Activated CD4-positive, alpha-beta T cell treated with anti-CD3 and anti-CD28 coated beads, Interleukin-2, amount 10 ng/mL, durations not matched to agents 24 days and 14 days (primary cell): ENCODE results near the gene GFRA1. TPM values are rescaled to one million over a fixed set of nuclear protein-coding genes. Genes with fewer than 3 reads are reported as not detected.

ENCODE experiments used
- DNase-seq: peaks from one replicate; pipeline ENCODE4 v3.0.0; 2022
- H3K27ac Mint-ChIP-seq: one replicate; pipeline ENCODE4 v1.8.0; 2022; ENCODE audit warnings: mild to moderate bottlenecking, mixed read lengths
- H3K27me3 Mint-ChIP-seq: one replicate; pipeline ENCODE4 v1.8.0; 2022; ENCODE audit warnings: mixed read lengths
- H3K36me3 Mint-ChIP-seq: one replicate; pipeline ENCODE4 v1.8.0; 2022; ENCODE audit warnings: low read depth, mild to moderate bottlenecking, mixed read lengths
- H3K4me1 Mint-ChIP-seq: one replicate; pipeline ENCODE4 v1.8.0; 2021; ENCODE audit warnings: mixed read lengths
- H3K4me3 Mint-ChIP-seq: one replicate; pipeline ENCODE4 v1.8.0; 2022; ENCODE audit warnings: mild to moderate bottlenecking, moderate library complexity, mixed read lengths
- H3K9me3 Mint-ChIP-seq: one replicate; pipeline ENCODE4 v1.8.0; 2021; ENCODE audit warnings: mixed read lengths
- intact Hi-C: fragments of 100-400 bp; cut with micrococcal nuclease; formaldehyde crosslinking; loops from one replicate; pipeline ENCODE4 v1.15.1; 2023
- total RNA-seq: library from RNA; stranded (reverse); gene quantifications from 2 replicates; pipeline ENCODE4 v1.2.3, GENCODE V29; 2022

Gene GFRA1
- total RNA-seq, 1 donor from 2014 or later: not detected

GRCh38 chr10:116210588-116211346 is 62.2 kb downstream of the GFRA1 start:
- intact Hi-C loops: no loop called here
- no peaks in the 10 kb centered on the region for H3K9me3 Mint-ChIP-seq
- no peak overlapping the region for H3K27ac Mint-ChIP-seq
- DNase-seq: no peak
- H3K4me1 Mint-ChIP-seq: no peaks in the 10 kb centered on the region
- no peak overlapping the region for H3K4me3 Mint-ChIP-seq
- H3K27me3 Mint-ChIP-seq: no peaks in the 10 kb centered on the region
- H3K36me3 Mint-ChIP-seq: no peaks in the 10 kb centered on the region

GRCh38 chr10:116209781-116210180 is 63.2 kb downstream of the GFRA1 start:
- Mint-ChIP-seq H3K9me3 (no peaks in the 10 kb centered on the region), H3K36me3 (no peaks in the 10 kb centered on the region), H3K4me1 (no peaks in the 10 kb centered on the region), H3K4me3 (no peak overlapping the region), H3K27ac (no peak overlapping the region), H3K27me3 (no peaks in the 10 kb centered on the region)
- intact Hi-C loops: no loop called here
- no peak for DNase-seq

GRCh38 chr10:116208956-116209567 is 63.9 kb downstream of the GFRA1 start:
- no peak overlapping the region for H3K27ac Mint-ChIP-seq
- H3K9me3 Mint-ChIP-seq: no peaks in the 10 kb centered on the region
- intact Hi-C loops: no loop called here
- no peaks in the 10 kb centered on the region for H3K4me1 Mint-ChIP-seq
- no peak for DNase-seq
- H3K4me3 Mint-ChIP-seq: no peak overlapping the region
- no peaks in the 10 kb centered on the region for H3K27me3 Mint-ChIP-seq
- H3K36me3 Mint-ChIP-seq: no peaks in the 10 kb centered on the region

GRCh38 chr10:116207690-116208089 is 65.3 kb downstream of the GFRA1 start:
- Mint-ChIP-seq H3K27me3 (no peaks in the 10 kb centered on the region), H3K36me3 (no peaks in the 10 kb centered on the region), H3K4me1 (no peaks in the 10 kb centered on the region), H3K4me3 (no peak overlapping the region), H3K9me3 (no peaks in the 10 kb centered on the region), H3K27ac (no peak overlapping the region)
- intact Hi-C loops: no loop called here
- DNase-seq: no peak

GRCh38 chr10:116203661-116204060 is 69.3 kb downstream of the GFRA1 start:
- no peak for DNase-seq
- Mint-ChIP-seq H3K27ac (no peak overlapping the region), H3K9me3 (no peaks in the 10 kb centered on the region), H3K36me3 (no peaks in the 10 kb centered on the region), H3K27me3 (no peaks in the 10 kb centered on the region), H3K4me3 (no peak overlapping the region), H3K4me1 (no peaks in the 10 kb centered on the region)
- intact Hi-C loops: no loop called here

- H3K27me3 Mint-ChIP-seq: no peaks in the 10 kb centered on the region
- no peaks in the 10 kb centered on the region for H3K9me3 Mint-ChIP-seq
- H3K4me3 Mint-ChIP-seq: no peak overlapping the region
- H3K27ac Mint-ChIP-seq: no peak overlapping the region
- no peak for DNase-seq
- H3K4me1 Mint-ChIP-seq: no peaks in the 10 kb centered on the region
- intact Hi-C loops: no loop called here
- no peaks in the 10 kb centered on the region for H3K36me3 Mint-ChIP-seq
Measured at GRCh38 chr10:116201670-116202430, 71.2 kb downstream of the GFRA1 start.

- Mint-ChIP-seq H3K27ac (no peak overlapping the region), H3K36me3 (no peaks in the 10 kb centered on the region), H3K4me3 (no peak overlapping the region), H3K4me1 (no peaks in the 10 kb centered on the region), H3K27me3 (no peaks in the 10 kb centered on the region), H3K9me3 (no peaks in the 10 kb centered on the region)
- intact Hi-C loops: no loop called here
- DNase-seq: no peak
Measured at GRCh38 chr10:116201011-116201410, 72.0 kb downstream of the GFRA1 start.

- Mint-ChIP-seq H3K4me3 (no peak overlapping the region), H3K27ac (no peak overlapping the region), H3K9me3 (no peaks in the 10 kb centered on the region), H3K27me3 (no peaks in the 10 kb centered on the region), H3K36me3 (no peaks in the 10 kb centered on the region), H3K4me1 (no peaks in the 10 kb centered on the region)
- DNase-seq: no peak
- intact Hi-C loops: no loop called here
Measured at GRCh38 chr10:116198676-116199035, 74.3 kb downstream of the GFRA1 start.

- Mint-ChIP-seq H3K27me3 (no peaks in the 10 kb centered on the region), H3K9me3 (no peaks in the 10 kb centered on the region), H3K27ac (no peak overlapping the region), H3K4me3 (no peak overlapping the region), H3K4me1 (no peaks in the 10 kb centered on the region), H3K36me3 (no peaks in the 10 kb centered on the region)
- intact Hi-C loops: no loop called here
- DNase-seq: no peak
Measured at GRCh38 chr10:116197946-116198675, 74.9 kb downstream of the GFRA1 start.

- Mint-ChIP-seq H3K27me3 (no peaks in the 10 kb centered on the region), H3K36me3 (no peaks in the 10 kb centered on the region), H3K27ac (no peak overlapping the region), H3K9me3 (no peaks in the 10 kb centered on the region), H3K4me3 (no peak overlapping the region), H3K4me1 (no peaks in the 10 kb centered on the region)
- intact Hi-C loops: no loop called here
- DNase-seq: no peak
Measured at GRCh38 chr10:116195583-116195982, 77.4 kb downstream of the GFRA1 start.

GRCh38 chr10:116195039-116195438 is 78.0 kb downstream of the GFRA1 start:
- DNase-seq: no peak
- Mint-ChIP-seq H3K4me1 (no peaks in the 10 kb centered on the region), H3K9me3 (no peaks in the 10 kb centered on the region), H3K4me3 (no peak overlapping the region), H3K27ac (no peak overlapping the region), H3K36me3 (no peaks in the 10 kb centered on the region), H3K27me3 (no peaks in the 10 kb centered on the region)
- intact Hi-C loops: no loop called here

GRCh38 chr10:116194061-116194460 is 78.9 kb downstream of the GFRA1 start:
- intact Hi-C loops: no loop called here
- DNase-seq: no peak

GRCh38 chr10:116190883-116191282 is 82.1 kb downstream of the GFRA1 start:
- H3K9me3 Mint-ChIP-seq: no peaks in the 10 kb centered on the region
- DNase-seq: no peak
- no peaks in the 10 kb centered on the region for H3K4me1 Mint-ChIP-seq
- no peak overlapping the region for H3K27ac Mint-ChIP-seq
- intact Hi-C loops: no loop called here
- H3K27me3 Mint-ChIP-seq: no peaks in the 10 kb centered on the region
- no peak overlapping the region for H3K4me3 Mint-ChIP-seq
- no peaks in the 10 kb centered on the region for H3K36me3 Mint-ChIP-seq

More at GRCh38 chr10:116194061-116194460, 78.9 kb downstream of the GFRA1 start:
- Mint-ChIP-seq H3K9me3 (no peaks in the 10 kb centered on the region), H3K4me3 (no peak overlapping the region), H3K27me3 (no peaks in the 10 kb centered on the region), H3K36me3 (no peaks in the 10 kb centered on the region), H3K27ac (no peak overlapping the region), H3K4me1 (no peaks in the 10 kb centered on the region)

GRCh38 chr10:116186273-116186672 is 86.7 kb downstream of the GFRA1 start:
- no peaks in the 10 kb centered on the region for H3K27me3 Mint-ChIP-seq
- intact Hi-C loops: no loop called here
- DNase-seq: no peak
- H3K36me3 Mint-ChIP-seq: no peaks in the 10 kb centered on the region
- no peaks in the 10 kb centered on the region for H3K4me1 Mint-ChIP-seq
- H3K27ac Mint-ChIP-seq: no peak overlapping the region
- no peak overlapping the region for H3K4me3 Mint-ChIP-seq
- no peaks in the 10 kb centered on the region for H3K9me3 Mint-ChIP-seq
